ENCODE data around the gene EPG5.

The EPG5 gene

GRCh38 chr18:45967007-45967706, at the start of gene EPG5:
Gene EPG5, minus strand, starts transcription at chr18:45967329. Its CDS starts 90 bp downstream, at chr18:45967239.
- Histone ChIP-seq H3K4me3 (ENCODE audit: low read length in 2 of 2) (peak within 1 kb of the TSS; percentile 96 to 99), H3K9ac (ENCODE audit: low read depth in 1 of 2, low read length in 2 of 2) (peak within 1 kb of the TSS; percentile 75 to 90), H3K36me3 (ENCODE audit: control insufficient read depth in 2 of 2, insufficient read depth in 2 of 2, low read length in 2 of 2) (peaks cover 0 to 2% of the 10 kb centered on the region in 2 donors), H3K9me3 (ENCODE audit: control insufficient read depth in 2 of 2, low read length in 2 of 2) (no peaks in the 10 kb centered on the region), H3K27me3 (ENCODE audit: control insufficient read depth in 2 of 2, insufficient read depth in 2 of 2, low read length in 2 of 2) (no peaks in the 10 kb centered on the region), H3K27ac (ENCODE audit: low read depth in 2 of 2, low read length in 2 of 2) (peak within 1 kb of the TSS; percentile 71 to 74), H3K4me1 (ENCODE audit: control insufficient read depth in 2 of 2, insufficient read depth in 2 of 2, low read length in 2 of 2) (peaks cover 0 to 7% of the 10 kb centered on the region in 2 donors)

GRCh38 chr18:46013484-46014189, 46.5 kb upstream of the EPG5 start:
- Histone ChIP-seq H3K27ac (ENCODE audit: low read depth in 2 of 2, low read length in 2 of 2) (no peak overlapping the region), H3K27me3 (ENCODE audit: control insufficient read depth in 2 of 2, insufficient read depth in 2 of 2, low read length in 2 of 2) (no peaks in the 10 kb centered on the region), H3K9ac (ENCODE audit: low read depth in 1 of 2, low read length in 2 of 2) (no peak overlapping the region), H3K4me1 (ENCODE audit: control insufficient read depth in 2 of 2, insufficient read depth in 2 of 2, low read length in 2 of 2) (peaks cover 0 to 4% of the 10 kb centered on the region in 2 donors), H3K9me3 (ENCODE audit: control insufficient read depth in 2 of 2, low read length in 2 of 2) (no peaks in the 10 kb centered on the region), H3K36me3 (ENCODE audit: control insufficient read depth in 2 of 2, insufficient read depth in 2 of 2, low read length in 2 of 2) (no peaks in the 10 kb centered on the region), H3K4me3 (ENCODE audit: low read length in 2 of 2) (no peak overlapping the region)

DNA sequence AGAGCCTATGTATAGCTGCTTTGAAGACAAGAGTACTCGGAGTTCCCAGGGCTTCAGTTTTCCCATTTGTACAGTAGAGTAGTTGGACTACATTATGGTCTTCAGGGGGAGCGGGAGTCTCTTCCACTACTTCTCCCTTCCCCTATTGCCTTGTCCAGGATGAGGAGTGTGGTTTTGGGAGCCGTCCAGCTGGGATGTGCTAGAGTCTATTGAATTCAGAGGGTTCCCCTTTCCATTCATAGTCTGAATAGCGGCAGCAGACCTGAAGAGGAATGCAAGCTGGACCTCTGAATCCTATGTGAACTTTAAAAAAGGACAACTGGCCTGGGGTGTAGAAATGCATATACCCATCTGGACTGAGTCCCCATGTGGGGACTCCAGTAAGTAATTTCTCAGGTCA, 43.5 kb upstream of the EPG5 start:
- Histone ChIP-seq H3K9me3 (ENCODE audit: control insufficient read depth in 2 of 2, low read length in 2 of 2) (no peaks in the 10 kb centered on the region), H3K9ac (ENCODE audit: low read depth in 1 of 2, low read length in 2 of 2) (no peak overlapping the region), H3K4me1 (ENCODE audit: control insufficient read depth in 2 of 2, insufficient read depth in 2 of 2, low read length in 2 of 2) (peaks cover 0 to 4% of the 10 kb centered on the region in 2 donors), H3K27me3 (ENCODE audit: control insufficient read depth in 2 of 2, insufficient read depth in 2 of 2, low read length in 2 of 2) (no peaks in the 10 kb centered on the region), H3K27ac (ENCODE audit: low read depth in 2 of 2, low read length in 2 of 2) (no peak overlapping the region), H3K36me3 (ENCODE audit: control insufficient read depth in 2 of 2, insufficient read depth in 2 of 2, low read length in 2 of 2) (no peaks in the 10 kb centered on the region), H3K4me3 (ENCODE audit: low read length in 2 of 2) (no peak overlapping the region)

DNA sequence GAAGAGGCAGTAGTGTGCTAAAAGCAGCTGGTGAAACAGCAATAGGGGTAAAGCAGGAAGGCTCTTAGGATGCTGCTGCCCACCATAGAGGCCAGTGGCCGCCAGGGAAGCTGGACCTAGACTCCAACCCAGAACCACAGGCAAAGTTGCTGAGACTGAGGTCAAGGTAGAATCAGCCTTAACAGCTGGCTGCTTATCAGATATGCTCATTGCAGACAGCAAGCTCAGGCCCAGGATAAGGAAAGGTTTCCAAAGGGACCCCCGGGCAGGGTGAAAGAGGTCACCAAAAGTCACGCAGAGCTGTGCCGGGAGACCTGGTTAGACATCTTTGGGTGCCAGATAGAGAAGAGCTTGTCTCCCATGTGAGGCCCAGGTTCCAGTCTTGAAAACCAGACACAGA, 42.9 kb upstream of the EPG5 start:
- Histone ChIP-seq H3K27ac (ENCODE audit: low read depth in 2 of 2, low read length in 2 of 2) (peak overlapping the region in 1 of 2 donors; percentile 25), H3K9me3 (ENCODE audit: control insufficient read depth in 2 of 2, low read length in 2 of 2) (no peaks in the 10 kb centered on the region), H3K27me3 (ENCODE audit: control insufficient read depth in 2 of 2, insufficient read depth in 2 of 2, low read length in 2 of 2) (no peaks in the 10 kb centered on the region), H3K9ac (ENCODE audit: low read depth in 1 of 2, low read length in 2 of 2) (no peak overlapping the region), H3K4me1 (ENCODE audit: control insufficient read depth in 2 of 2, insufficient read depth in 2 of 2, low read length in 2 of 2) (peaks cover 0 to 4% of the 10 kb centered on the region in 2 donors), H3K36me3 (ENCODE audit: control insufficient read depth in 2 of 2, insufficient read depth in 2 of 2, low read length in 2 of 2) (no peaks in the 10 kb centered on the region), H3K4me3 (ENCODE audit: low read length in 2 of 2) (no peak overlapping the region)

- Histone ChIP-seq H3K27me3 (ENCODE audit: control insufficient read depth in 2 of 2, insufficient read depth in 2 of 2, low read length in 2 of 2) (no peaks in the 10 kb centered on the region), H3K4me1 (ENCODE audit: control insufficient read depth in 2 of 2, insufficient read depth in 2 of 2, low read length in 2 of 2) (peaks cover 0 to 4% of the 10 kb centered on the region in 2 donors), H3K36me3 (ENCODE audit: control insufficient read depth in 2 of 2, insufficient read depth in 2 of 2, low read length in 2 of 2) (no peaks in the 10 kb centered on the region), H3K4me3 (ENCODE audit: low read length in 2 of 2) (no peak overlapping the region), H3K27ac (ENCODE audit: low read depth in 2 of 2, low read length in 2 of 2) (peak overlapping the region in 1 of 2 donors; percentile 25), H3K9me3 (ENCODE audit: control insufficient read depth in 2 of 2, low read length in 2 of 2) (no peaks in the 10 kb centered on the region), H3K9ac (ENCODE audit: low read depth in 1 of 2, low read length in 2 of 2) (no peak overlapping the region)
Observed at GRCh38 chr18:46009125-46009840, 42.2 kb upstream of the EPG5 start.

GRCh38 chr18:46008531-46008930, 41.4 kb upstream of the EPG5 start:
- H3K4me3 ChIP-seq (ENCODE audit: low read length in 2 of 2): no peak overlapping the region

GRCh38 chr18:46007165-46007564, 40.0 kb upstream of the EPG5 start:
- Histone ChIP-seq H3K4me3 (ENCODE audit: low read length in 2 of 2) (no peak overlapping the region), H3K36me3 (ENCODE audit: control insufficient read depth in 2 of 2, insufficient read depth in 2 of 2, low read length in 2 of 2) (no peaks in the 10 kb centered on the region), H3K9ac (ENCODE audit: low read depth in 1 of 2, low read length in 2 of 2) (no peak overlapping the region), H3K27me3 (ENCODE audit: control insufficient read depth in 2 of 2, insufficient read depth in 2 of 2, low read length in 2 of 2) (peaks cover 0 to 3% of the 10 kb centered on the region in 2 donors), H3K27ac (ENCODE audit: low read depth in 2 of 2, low read length in 2 of 2) (no peak overlapping the region), H3K4me1 (ENCODE audit: control insufficient read depth in 2 of 2, insufficient read depth in 2 of 2, low read length in 2 of 2) (peaks cover 0 to 4% of the 10 kb centered on the region in 2 donors), H3K9me3 (ENCODE audit: control insufficient read depth in 2 of 2, low read length in 2 of 2) (no peaks in the 10 kb centered on the region)

More at GRCh38 chr18:46008531-46008930, 41.4 kb upstream of the EPG5 start:
- peaks cover 0 to 4% of the 10 kb centered on the region in 2 donors for H3K4me1 ChIP-seq (ENCODE audit: control insufficient read depth in 2 of 2, insufficient read depth in 2 of 2, low read length in 2 of 2)
- H3K27ac ChIP-seq (ENCODE audit: low read depth in 2 of 2, low read length in 2 of 2): no peak overlapping the region
- no peaks in the 10 kb centered on the region for H3K36me3 ChIP-seq (ENCODE audit: control insufficient read depth in 2 of 2, insufficient read depth in 2 of 2, low read length in 2 of 2)
- no peak overlapping the region for H3K9ac ChIP-seq (ENCODE audit: low read depth in 1 of 2, low read length in 2 of 2)
- no peaks in the 10 kb centered on the region for H3K27me3 ChIP-seq (ENCODE audit: control insufficient read depth in 2 of 2, insufficient read depth in 2 of 2, low read length in 2 of 2)
- H3K9me3 ChIP-seq (ENCODE audit: control insufficient read depth in 2 of 2, low read length in 2 of 2): no peaks in the 10 kb centered on the region

- H3K9ac ChIP-seq (ENCODE audit: low read depth in 1 of 2, low read length in 2 of 2): no peak overlapping the region
- H3K27ac ChIP-seq (ENCODE audit: low read depth in 2 of 2, low read length in 2 of 2): no peak overlapping the region
- H3K36me3 ChIP-seq (ENCODE audit: control insufficient read depth in 2 of 2, insufficient read depth in 2 of 2, low read length in 2 of 2): no peaks in the 10 kb centered on the region
- no peak overlapping the region for H3K4me3 ChIP-seq (ENCODE audit: low read length in 2 of 2)
- H3K9me3 ChIP-seq (ENCODE audit: control insufficient read depth in 2 of 2, low read length in 2 of 2): no peaks in the 10 kb centered on the region
- peaks cover 0 to 3% of the 10 kb centered on the region in 2 donors for H3K27me3 ChIP-seq (ENCODE audit: control insufficient read depth in 2 of 2, insufficient read depth in 2 of 2, low read length in 2 of 2)
- no peaks in the 10 kb centered on the region for H3K4me1 ChIP-seq (ENCODE audit: control insufficient read depth in 2 of 2, insufficient read depth in 2 of 2, low read length in 2 of 2)
Observed at GRCh38 chr18:46002934-46003333, 35.8 kb upstream of the EPG5 start.

- Histone ChIP-seq H3K9ac (ENCODE audit: low read depth in 1 of 2, low read length in 2 of 2) (no peak overlapping the region), H3K36me3 (ENCODE audit: control insufficient read depth in 2 of 2, insufficient read depth in 2 of 2, low read length in 2 of 2) (no peaks in the 10 kb centered on the region), H3K4me1 (ENCODE audit: control insufficient read depth in 2 of 2, insufficient read depth in 2 of 2, low read length in 2 of 2) (no peaks in the 10 kb centered on the region)
Observed at GRCh38 chr18:46001892-46002291, 34.8 kb upstream of the EPG5 start.

GRCh38 chr18:46001074-46001473, 33.9 kb upstream of the EPG5 start:
- H3K4me3 ChIP-seq (ENCODE audit: low read length in 2 of 2): no peak overlapping the region
- no peak overlapping the region for H3K9ac ChIP-seq (ENCODE audit: low read depth in 1 of 2, low read length in 2 of 2)
- peaks cover 0 to 3% of the 10 kb centered on the region in 2 donors for H3K27me3 ChIP-seq (ENCODE audit: control insufficient read depth in 2 of 2, insufficient read depth in 2 of 2, low read length in 2 of 2)
- no peaks in the 10 kb centered on the region for H3K4me1 ChIP-seq (ENCODE audit: control insufficient read depth in 2 of 2, insufficient read depth in 2 of 2, low read length in 2 of 2)
- H3K36me3 ChIP-seq (ENCODE audit: control insufficient read depth in 2 of 2, insufficient read depth in 2 of 2, low read length in 2 of 2): no peaks in the 10 kb centered on the region
- H3K9me3 ChIP-seq (ENCODE audit: control insufficient read depth in 2 of 2, low read length in 2 of 2): no peaks in the 10 kb centered on the region
- H3K27ac ChIP-seq (ENCODE audit: low read depth in 2 of 2, low read length in 2 of 2): no peak overlapping the region

More at GRCh38 chr18:46001892-46002291, 34.8 kb upstream of the EPG5 start:
- Histone ChIP-seq H3K4me3 (ENCODE audit: low read length in 2 of 2) (no peak overlapping the region), H3K27ac (ENCODE audit: low read depth in 2 of 2, low read length in 2 of 2) (no peak overlapping the region), H3K9me3 (ENCODE audit: control insufficient read depth in 2 of 2, low read length in 2 of 2) (no peaks in the 10 kb centered on the region), H3K27me3 (ENCODE audit: control insufficient read depth in 2 of 2, insufficient read depth in 2 of 2, low read length in 2 of 2) (peaks cover 0 to 3% of the 10 kb centered on the region in 2 donors)

Data from mucosa of rectum (tissue), 2 donors.